G401.6 (cell line): ENCODE data around the gene PARVA.

Source experiments
- FAIRE-seq: peaks from 2 replicates; lab custom pipeline; 2012; peaks lifted over from hg19 to GRCh38; lab: Jason Lieb, UNC

The PARVA gene

DNA sequence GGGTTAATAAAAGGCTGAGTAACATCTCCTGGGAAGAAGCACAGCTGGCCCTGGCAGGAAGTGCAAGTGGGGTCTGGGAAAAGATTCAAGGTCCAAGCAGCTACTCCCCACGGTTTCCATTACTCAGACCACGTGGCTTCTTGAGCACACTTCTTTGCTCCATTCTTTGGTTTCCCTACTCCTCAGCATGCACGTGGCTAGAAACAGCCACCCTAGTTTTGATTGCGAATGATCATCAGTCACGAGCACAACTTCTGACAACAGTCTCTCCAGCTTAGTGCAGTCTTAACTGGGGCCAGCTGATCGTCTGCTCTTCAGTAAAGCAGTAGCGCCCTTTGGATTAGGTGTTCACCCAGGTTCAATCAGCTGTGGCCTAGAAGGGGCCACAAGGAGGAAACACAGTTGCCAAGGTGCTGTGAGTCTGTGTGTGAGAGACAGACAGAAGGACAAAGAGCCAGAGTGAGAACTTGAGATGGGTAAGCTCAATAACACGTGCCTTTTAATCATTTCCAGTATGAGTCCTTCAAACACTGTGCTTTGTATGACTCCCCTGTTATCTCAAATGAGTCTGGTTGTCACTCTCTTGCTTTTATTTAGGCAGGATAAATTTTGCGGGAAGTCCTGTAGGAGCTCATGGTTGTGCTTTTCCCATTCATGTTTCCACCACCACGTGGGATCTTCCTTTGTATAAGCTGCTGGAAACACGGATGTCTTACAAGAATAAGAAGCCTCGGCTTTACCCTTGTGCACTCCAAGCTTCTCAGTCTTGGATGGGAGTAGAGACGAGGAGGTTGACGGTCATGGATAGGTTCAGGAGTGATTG is 901 bp upstream of the PARVA start:
- no peak for FAIRE-seq

DNA sequence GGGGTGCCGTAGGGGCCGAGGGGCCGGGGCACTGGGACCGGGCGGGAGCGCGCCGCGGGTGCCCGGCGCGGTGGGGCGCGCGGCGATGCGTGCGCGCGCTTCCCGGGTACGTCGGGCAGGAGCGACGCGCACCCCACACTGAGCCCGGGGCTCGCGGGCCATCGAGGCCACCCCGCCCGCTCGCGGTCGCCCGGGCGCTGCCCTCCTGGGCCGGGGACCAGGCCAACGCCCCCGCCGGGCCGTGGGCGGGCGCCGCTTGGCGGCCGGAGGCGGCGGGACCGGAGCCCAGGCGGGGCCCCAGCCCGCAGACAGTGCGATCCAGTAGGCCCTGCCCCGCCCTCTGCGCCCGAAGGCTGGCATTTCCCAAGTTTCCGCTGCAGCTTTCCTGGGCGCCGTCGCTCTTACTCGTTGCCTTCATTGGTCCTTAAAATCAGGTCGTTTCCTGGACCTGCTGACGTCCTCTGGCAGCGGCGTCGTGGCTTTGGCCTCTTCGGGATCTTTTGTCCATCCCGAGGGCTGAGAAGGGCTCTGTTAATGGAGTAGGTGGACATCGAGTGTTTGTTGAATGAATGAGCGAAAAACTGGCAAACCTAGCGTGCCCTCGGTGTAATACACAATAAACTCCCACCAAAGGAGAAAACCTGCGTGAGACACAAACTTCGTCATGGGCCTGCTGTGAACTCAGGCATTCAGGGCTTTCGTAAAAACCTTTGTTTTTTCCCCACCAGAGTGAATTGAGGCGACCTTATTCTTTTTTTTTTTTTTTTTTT is 638 bp downstream of the PARVA start:
- FAIRE-seq, result no peak

DNA sequence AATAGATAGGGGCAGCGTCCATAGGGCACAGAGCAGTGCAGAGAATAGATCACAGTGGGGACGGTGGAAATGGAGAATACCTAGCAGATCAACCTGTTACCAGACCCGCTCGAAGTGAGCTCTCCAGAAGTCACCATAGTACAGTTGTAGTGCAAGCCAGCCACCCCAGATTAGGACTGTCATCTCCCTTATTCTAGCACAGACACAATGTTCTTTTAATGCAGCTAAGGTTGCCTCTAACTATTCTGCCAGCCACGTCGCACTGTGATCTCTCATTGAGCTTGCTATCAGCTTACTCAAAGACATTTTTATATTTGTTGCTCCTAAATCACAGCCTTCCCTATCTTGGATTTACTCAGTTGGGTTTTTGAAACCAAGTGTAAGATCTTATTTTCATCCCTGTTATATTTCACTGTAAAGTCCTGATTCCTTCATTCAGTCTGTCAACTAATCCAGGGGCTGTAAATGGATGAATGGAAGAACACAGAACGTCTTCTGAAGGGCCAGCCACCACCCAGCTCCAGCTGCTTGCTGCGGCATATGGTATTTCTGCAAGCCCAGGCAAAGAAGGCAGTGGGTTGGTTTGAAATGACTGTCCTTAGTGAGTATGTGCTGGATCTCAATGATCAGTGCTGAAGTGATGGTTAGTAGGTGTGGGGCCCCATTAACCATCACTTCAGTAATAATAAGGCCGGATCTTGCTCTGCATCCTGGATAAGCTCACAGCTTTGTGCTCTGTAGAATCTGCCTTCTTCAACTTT is 3.4 kb downstream of the PARVA start:
- no peak for FAIRE-seq

DNA sequence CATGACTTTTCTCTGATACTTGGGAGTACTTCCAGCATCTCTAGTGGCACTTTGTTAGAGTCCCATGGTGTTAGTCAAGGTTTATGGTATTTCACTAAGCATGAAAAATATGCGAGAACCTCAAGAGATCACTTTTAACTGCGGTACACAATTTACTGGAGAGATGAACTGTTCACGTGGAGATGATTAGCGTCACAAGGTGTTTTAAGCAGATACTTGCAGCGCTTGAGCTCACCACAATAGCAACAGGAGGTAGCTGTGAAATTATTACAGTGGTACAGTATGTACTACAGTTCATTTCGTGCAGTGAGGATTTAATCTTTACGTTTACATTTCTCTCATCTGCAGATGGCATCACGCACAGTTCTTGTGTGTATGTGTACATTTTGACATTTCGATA is 4.5 kb downstream of the PARVA start:
- no peak for FAIRE-seq

DNA sequence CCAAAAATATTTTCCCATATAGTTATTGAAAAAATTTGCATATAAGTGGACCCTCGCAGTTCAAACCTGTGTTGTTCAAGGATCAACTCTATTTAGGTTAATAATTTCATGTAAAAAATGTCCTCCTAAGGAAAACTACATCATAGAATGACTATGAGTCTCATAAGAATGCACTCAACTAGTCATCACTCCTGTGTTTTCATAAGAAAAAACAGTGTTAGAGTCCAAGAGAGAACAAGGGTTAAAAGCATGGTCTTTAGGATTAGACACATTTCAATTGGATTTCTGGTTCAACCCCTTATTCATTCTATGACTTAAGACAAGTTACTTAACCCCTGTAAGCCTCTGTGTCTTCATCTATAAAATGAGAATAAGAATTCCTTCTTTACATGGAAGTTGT is 5.1 kb downstream of the PARVA start:
- FAIRE-seq, result no peak

DNA sequence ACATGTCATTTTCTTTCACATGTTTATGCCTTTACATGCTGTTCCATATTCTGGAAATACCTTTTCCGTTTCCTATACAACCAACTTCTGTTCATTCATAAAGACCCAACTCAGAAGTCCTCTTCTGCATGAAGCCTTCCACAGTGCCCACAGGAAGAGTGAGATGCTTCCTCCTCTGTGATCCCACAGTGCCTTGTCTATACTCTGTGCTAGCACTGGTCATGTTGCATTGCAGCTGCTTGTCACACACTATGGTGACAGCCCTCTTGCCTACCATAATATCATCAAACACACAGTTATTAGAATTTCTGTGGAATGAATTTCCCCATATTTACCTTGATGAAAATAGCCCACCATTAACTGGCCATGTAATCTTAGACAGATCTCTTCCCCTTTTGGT is 8.9 kb downstream of the PARVA start:
- FAIRE-seq, result no peak

DNA sequence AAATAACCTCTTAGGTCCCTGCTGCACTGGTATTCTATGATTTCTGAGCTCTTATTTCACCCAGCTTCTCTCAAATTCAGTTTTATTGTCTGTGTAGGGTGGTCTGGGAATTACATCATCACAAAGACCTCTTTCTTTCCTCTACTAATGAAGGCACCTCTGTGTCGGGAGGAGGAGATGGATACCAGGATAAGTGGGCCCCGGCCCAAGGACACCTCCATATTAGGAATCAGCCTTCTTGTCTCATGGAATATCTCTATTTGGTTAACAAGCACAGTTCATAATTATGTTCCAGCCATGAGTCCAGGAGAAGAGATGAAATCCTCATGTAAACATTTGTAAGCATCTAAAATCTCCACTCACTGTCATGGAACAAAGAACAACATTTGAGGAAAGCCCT is 9.4 kb downstream of the PARVA start:
- FAIRE-seq, result no peak

DNA sequence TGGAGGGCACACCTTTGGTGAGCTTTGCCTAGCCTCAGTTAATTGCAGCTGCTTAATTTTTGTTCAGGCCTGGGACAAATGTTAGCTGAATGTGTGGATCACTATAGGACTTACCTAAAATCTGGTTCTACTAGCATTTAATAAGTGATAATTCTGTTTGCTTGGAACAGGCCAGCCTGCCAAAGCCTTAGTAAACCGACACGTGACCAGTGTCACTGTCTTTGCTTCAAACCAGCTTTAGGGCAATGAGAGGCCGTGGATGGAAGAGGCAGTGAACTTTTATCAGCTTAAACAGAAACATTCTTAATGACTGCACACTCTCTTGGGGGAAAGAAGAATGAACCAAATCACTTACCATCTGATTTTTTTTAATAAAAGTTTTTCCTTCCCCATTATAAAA is 10.8 kb downstream of the PARVA start:
- no peak for FAIRE-seq

DNA sequence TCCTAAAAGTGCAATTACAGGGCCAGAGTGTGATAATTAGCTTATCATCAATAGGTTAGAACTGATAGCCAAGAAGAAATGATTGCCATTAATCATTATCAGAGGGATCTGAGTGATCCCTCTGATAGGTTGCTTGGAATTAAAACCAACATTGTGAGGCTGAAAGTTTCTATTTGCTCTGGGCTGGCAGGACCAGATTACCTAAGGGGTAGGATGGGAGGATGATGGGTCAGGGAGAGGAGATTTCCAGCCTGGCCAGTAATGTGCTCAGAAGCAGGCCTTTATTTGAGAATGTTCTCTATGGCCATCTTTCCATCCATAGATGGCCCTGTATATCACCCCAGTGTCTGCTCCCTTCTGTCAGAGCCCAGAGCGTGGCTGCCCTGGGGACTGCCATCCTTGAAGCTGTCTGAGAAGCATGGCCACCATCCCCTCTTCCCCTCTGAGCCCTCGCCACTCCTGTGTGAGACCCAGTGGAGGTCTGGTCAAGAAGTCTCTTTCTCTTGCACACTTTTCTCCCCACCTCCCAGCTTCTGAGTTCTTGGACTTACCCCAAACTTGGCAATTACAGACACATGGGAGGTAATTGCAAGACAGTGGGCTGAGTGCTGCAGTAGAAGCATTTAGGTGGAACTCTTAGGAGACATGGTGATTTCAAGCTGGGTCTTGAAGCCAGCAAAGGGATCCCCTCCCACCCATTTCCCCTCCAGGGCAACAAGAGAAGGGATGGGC is 11.7 kb downstream of the PARVA start:
- FAIRE-seq, result no peak

DNA sequence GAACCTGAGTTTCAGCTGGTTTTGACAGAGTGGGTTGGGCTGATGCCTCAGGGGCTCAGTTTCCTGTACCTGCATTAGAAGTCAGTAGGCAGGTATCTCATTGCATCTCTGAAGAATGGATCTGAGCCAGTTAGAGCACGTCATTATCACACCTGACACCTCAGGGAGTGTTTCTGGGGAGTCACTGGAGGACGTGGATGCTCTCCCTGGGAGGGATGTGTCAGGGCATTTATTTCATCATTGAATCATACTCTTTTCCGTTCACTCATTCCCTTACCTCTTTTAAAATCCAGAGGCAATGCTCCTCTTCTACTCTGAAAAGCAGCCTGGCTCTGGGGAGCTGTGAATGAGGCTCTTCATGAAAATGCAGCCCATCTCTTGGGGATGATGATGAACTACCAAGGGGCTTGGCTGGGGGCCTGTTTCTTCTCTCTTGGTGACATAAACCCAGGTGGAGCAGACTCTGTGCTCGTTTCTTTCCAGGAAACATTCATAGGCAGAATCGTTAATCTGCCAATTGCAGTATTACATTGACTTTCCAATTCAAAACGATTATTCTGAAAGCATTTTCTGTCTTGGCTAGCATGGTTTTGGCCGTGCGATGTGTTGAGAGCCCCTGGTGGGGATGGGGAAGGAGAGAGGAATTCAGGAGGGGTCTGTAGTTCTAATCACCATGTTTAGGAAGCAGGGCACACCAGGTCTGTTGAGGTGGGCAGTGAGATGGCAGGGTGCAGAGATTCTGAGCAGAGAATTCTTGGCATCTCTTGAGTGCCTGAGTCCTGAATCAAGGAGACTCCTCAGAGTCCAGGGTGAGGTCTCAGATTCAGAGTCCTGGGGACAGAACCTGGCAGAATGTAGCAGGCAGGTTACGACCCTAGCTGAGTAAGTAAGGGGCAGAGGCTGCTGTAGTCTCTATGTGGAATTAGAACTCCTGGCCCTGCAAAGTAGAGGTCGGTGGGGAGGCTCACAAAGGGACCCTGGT is 12.6 kb downstream of the PARVA start:
- no peak for FAIRE-seq

DNA sequence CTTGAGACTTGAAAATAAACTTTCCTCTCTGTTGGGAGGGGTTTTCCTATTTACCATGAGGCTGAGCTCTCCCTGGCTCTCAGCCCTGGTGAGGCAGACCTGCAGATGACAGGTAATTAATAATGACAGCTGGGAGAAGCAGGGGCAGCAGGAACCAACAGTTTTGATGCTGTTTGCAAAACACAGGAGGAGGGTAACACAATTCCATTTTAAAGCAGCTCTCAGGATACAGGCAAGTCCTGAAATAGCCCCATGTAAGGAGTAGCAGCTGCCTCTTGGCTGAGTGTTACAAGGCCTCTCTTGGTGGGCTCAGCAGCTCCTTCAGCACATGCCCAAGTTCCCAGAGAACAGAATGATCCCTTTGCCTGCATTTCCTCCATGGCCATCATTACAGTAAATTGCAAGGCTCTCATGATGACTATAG is 13.3 kb downstream of the PARVA start:
- no peak for FAIRE-seq

DNA sequence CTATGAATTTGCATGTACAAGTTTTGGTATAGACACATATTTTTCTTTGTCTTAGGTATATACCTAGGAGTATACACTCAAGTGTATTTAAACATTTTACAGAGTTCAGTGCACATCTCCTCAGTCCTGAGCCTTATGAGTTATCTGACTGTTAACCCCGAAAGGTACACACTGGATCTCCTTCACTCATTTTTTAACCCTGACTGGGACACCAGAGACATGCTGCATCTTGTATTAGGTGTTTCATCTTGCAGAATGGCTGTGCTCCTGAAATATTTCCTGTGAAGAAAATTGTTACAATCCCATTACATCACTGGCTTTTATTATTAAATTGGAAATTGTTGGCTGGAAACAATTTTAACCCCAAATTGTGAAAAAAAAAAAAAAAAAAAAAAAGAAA is 15.3 kb downstream of the PARVA start:
- FAIRE-seq, result no peak

DNA sequence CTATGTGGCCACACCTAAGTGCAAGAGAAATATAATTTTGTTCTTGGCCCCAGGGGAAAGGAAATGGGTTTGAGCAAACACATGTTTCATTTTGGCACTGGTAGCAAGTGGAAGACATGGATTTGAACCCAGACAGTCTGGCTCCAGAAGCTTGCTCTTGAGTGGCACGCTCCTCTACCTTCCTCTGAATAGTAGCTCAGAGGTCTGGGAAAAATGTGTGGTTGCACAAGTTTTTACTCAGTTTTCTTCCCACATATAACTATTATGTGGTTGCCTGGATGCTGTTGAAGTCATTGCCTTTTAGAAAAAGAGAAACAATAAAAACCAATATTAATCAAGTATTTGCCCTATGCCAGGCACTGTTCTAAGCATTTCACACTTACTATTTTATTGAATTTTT is 16.3 kb downstream of the PARVA start:
- FAIRE-seq, result no peak

DNA sequence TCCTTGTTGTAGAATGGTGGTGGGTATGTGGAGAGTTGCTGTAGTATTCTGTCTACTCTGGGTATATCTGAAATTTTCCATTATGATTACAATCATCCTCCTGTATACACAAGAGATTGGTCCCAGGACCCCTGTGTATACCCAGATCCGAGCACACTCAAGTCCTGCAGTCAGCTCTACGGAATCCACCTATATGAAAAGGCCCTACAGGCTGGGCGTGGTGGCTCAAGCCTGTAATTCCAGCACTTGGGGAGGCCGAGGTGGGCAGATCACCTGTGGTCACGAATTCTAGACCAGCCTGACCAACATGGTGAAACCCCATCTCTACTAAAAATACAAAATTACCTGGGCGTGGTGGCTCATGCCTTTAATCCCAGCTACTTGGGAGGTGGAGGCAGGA is 17.2 kb downstream of the PARVA start:
- FAIRE-seq, result no peak

DNA sequence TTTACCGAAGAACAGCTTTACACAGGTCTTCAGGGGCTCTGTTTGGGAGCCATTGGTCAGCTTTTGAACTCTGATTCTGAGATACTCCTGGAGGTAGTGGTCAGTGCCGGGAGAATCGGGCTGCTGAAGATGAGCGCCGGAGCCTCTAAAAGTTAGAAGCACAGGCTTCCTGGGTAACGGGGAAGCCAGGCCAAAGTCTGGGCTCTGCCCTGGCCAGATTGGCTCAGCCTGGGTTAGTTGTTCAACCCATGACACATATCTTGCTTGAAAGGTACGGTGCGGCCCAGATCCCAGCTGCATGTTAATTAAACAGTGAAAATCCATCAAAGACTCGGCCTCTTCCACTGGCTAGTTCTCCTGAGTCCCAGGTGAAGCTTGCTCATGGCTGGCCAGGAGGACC is 18.0 kb downstream of the PARVA start:
- FAIRE-seq, result no peak

DNA sequence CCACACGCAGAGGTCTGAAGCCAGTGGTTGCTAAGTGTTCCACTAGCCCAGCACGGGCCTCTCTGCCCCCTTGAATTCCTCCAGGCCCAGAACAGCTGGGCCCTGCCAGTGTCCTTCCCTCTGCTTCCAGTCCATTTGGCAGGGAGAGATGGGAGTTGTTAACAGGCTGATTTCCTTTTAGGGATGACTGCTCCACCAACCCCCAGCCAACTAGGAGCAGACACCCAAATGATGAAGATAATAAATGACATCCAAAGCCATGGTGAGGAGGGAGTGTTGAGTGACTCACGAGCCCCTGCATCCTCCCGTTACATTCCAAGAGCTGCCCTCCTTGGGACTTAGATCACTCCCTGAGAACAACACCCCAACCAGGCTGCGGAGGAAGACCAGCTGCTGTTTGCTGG is 20.6 kb downstream of the PARVA start:
- FAIRE-seq, result no peak

DNA sequence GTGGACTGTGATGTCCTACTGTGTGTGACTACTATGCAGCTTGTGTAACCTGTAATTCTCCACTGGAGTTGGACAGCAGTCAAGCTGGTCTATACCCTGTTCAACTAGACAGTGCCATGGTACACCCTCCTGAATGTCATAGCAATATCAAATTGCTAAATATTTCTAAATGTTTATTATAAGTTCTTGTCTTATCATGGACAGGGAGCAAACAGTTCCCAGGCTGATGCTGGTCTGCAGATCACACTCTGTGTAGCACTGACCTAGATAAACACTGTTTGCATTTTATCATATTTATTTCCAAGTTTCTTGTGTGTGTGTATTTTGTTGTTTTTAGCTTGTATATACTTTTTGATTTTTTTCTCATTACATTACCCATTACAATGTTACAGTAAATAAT is 22.0 kb downstream of the PARVA start:
- no peak for FAIRE-seq

DNA sequence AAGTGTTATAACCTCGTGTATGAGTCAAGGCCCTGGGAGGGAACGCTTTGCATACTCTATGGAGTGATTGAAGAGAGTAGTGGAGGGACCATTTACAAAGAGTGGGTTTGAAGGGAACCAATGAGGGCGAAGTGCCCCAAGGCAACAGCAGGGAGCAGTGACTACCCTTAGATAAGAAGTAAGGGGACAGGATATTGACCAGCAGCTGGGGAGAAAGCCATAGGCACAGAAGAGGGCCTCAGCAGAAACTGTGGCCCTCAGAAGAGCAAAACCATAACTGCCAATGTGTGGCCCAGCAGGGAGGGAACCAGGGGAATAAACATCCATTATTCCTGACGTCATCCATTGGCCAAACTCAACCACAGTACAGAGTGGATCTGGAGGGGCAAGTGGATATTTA is 24.7 kb downstream of the PARVA start:
- no peak for FAIRE-seq

DNA sequence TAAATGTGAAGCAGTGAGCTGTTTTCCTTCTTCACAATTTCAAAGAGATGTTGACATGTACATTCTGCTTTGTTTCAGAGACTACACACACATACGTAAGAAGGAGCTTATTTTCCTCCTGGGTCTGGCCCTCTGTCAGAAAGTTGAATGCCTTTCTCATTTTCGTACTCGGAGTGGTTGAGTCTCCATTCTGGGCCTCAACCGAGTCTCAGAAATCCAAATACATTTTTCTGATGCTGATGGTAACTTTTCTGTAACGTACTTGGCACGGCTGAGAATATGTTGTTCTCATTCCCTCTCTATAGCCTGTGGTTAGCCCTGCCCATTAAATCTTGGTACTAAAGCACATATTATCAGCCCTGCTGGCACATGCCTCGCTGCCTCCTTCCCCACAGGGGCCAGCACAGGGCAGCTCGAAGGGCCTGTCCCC is 25.3 kb downstream of the PARVA start:
- FAIRE-seq, result no peak

DNA sequence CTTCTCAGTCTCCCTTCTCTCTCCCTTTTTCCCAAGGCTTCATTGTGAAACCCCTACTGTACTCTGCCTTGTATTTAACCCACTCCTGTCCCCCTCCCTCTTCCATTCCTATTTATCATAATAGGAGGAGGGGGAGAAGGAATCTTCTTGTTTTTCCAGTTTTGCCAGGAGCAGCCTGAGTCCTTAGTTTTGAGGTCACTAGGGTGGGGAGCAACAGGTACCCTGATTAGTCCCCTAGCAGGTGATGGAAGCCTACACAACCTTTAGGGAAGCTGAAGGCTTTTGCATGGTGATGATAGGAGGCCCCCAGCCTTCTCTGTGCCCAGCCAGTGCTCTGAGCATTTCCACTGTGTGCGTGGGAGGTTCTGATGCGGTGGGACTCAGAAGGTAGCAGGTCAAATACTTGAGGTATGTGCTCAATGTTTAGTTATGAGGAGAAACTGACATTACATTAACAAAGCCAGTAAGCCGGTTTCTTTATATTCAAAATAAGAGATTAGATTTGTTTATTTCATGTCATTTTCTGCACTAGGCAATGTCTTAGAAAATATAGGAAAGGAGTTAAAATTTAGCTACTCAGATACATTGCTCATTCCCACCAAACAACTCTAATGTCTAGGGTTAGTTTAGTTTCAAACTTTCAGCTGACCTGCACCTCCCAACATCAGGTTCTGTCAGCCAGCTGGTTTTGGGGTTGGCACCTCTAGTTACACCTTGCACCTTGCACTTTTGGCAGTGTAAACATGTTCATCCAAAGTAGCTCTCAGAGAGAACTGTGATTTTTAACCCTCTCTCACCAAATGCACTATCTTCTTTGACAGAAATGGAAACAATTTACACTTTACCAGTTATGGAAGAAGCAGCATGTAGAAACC is 26.0 kb downstream of the PARVA start:
- FAIRE-seq, result no peak
